Temporal lobe (tissue), 2 donors: Measurements from ENCODE around the gene SHCBP1. TPM values are rescaled to one million over a fixed set of nuclear protein-coding genes. Genes with fewer than 3 reads are reported as not detected.

Experiments used
- small RNA-seq: library from RNA; depleted of rRNA; stranded (forward); fragments of <200 nt; gene quantifications from one replicate; pipeline ENCODE3, GENCODE V24; 2014; ENCODE audit warnings: low replicate concordance
- total RNA-seq: library from RNA; depleted of rRNA; stranded (reverse); fragments of >200 nt; gene quantifications from one replicate; pipeline ENCODE4 v1.2.3, GENCODE V29; 2014

SHCBP1 gene
- total RNA-seq, 1 donor from 2014 or later, result 3.7 TPM

Small RNA genes within 50 kb of the gene (small RNA-seq; reads per million reads assigned to genes)
- gene RNU6-845P, result not detected

Other genes with a start within 250 kb of the SHCBP1 start
- 108 TPM for gene VPS35, start 67.8 kb upstream of the SHCBP1 start, total RNA-seq
- 5.9 TPM for gene ORC6, start 68.3 kb upstream of the SHCBP1 start, total RNA-seq
- 0.98 TPM for gene MYLK3, start 127.0 kb upstream of the SHCBP1 start, total RNA-seq
- 23.8 TPM for gene C16orf87, start 209.8 kb upstream of the SHCBP1 start, total RNA-seq